HG02798 (cell line): ENCODE measurements around the gene LTA4H.
"Not testable (repeated sequence)": the region's sequence is repeated elsewhere in the genome, so short reads cannot be mapped to it uniquely, and the experiment has no call there.

Experiments used
- ATAC-seq: cut with Tn5 transposase; IDR thresholded peaks from one replicate; pipeline ENCODE4 v1.9.1; 2021; ENCODE audit warnings: mild to moderate bottlenecking; ENCODE audit not compliant: unreplicated experiment, poor library complexity

The LTA4H gene

DNA sequence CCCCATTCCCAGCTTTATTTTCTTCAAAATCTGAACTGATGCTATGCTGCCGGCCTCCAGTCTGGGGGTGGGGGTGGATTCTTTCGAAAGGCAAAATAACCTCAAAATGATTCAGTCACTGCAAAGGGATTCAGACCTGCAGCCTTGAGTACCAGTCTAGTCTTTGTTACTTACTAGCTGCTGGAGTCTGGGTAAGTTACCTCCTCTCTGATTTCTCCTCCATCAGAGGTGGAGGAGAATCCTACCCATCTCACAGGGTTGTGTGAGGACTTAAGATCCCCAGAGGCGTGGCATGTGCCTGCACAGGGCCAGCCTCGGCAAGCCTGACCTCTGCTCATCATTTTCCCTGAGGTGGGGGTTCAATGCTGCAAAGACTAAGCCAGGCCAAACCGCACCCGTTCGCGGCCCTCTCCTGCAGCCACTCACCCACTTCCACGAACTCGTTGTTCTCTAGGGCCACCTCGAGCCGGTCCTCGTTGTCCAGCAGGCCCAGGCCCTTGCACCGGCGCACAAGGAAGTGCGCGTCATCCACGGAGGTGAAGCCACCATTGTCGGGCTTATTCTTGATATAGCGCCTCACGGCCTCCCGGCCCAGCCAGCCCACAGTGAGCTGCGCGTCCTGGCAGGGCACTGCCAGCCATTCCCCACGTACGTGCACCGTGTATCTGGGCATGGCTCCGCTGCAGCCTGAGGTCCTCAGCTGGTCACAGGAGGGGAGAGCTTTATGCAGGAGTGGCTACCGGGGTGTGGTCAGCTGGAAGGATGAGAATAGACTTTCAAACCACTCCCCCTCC lies 40.0 kb downstream of the LTA4H start:
- ATAC-seq: no peak

- ATAC-seq: no peak
Measured at GRCh38 chr12:95994476-95994875, 40.9 kb downstream of the LTA4H start.

- no peak for ATAC-seq
Measured at GRCh38 chr12:95993907-95994306, 41.5 kb downstream of the LTA4H start.

DNA sequence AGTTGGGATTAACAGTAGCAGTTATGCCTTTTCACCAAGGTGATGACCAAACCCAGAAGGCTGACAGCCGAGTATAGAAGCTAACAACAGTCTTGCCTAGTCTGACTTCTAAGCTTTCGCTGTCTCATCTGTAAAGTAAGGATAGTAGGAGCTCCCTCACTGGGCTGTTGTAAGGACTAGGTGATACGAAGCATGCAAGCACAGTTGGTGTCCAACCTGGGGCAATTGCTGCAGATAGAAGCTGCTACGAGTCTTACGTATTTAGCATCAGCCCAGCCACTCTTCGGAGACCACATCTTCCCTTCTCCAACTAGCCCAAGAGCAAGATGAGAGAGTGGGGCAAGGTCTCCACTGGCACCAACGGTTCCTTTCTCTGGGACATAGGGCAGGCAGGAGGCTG lies 45.3 kb downstream of the LTA4H start:
- no peak for ATAC-seq

DNA sequence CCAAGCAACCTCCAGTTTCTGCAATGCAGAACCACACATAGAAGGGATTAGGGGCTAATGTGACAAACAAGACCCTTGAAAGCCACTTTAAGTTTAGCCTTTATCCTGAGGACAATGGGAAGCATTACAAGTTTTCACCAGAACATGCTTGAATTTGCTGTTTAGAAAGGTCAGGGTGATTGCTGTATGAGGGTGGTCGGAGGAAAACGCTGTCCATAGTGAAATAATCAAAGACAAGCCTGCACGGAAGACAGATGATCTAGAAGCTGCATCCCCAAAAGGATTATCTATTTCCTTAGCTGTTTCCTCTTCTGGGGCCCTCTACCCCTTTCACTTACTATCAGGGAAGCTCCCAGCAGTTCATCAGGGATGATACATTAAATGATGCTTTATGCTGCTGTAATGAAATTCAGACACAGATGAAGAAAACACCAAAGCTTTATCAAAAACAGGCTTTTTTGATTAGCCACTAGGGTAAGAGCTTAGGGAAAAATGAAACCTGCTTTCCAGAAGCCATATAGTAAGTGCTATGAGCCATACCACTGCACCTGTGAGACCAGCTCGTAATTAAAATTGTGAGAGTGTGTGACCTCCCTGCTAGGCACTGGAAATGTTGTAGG lies 45.8 kb downstream of the LTA4H start:
- no peak for ATAC-seq

DNA sequence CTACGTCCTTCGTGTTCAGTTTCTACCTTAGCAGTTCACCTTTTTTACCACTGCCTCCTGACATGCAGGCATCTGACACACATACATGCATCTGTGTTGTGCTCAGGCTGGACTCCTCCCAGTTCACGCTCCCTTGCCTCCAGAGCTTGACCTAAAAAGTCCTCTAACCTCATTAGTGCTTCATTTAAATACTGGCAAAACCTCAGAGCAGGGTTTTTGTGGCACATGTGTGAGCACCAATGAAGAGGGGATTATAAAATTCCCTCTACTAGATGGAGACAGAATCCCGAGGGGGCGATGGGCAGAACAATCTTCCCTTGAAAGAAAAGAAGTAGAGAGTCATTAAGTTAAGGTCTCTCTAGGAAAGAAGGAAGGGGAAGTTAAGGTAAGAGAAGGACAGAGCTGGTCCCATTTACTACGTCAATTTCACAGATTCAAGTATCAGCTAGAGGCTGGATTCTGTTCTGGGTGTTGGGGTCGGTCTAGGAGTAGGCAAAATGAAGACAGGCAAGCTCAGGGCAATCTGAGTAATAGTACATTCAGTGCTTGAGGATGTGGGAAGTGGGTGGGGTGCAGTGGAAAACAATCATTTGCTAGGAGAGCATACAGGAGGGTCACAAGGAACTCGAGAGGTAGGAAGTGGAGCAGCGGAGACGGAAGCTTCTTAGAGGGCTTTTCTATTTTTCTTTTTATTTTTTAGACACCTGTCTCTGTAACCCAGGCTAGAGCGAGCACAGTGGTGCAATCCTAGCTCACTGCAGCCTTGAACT lies 46.7 kb downstream of the LTA4H start:
- no peak for ATAC-seq

DNA sequence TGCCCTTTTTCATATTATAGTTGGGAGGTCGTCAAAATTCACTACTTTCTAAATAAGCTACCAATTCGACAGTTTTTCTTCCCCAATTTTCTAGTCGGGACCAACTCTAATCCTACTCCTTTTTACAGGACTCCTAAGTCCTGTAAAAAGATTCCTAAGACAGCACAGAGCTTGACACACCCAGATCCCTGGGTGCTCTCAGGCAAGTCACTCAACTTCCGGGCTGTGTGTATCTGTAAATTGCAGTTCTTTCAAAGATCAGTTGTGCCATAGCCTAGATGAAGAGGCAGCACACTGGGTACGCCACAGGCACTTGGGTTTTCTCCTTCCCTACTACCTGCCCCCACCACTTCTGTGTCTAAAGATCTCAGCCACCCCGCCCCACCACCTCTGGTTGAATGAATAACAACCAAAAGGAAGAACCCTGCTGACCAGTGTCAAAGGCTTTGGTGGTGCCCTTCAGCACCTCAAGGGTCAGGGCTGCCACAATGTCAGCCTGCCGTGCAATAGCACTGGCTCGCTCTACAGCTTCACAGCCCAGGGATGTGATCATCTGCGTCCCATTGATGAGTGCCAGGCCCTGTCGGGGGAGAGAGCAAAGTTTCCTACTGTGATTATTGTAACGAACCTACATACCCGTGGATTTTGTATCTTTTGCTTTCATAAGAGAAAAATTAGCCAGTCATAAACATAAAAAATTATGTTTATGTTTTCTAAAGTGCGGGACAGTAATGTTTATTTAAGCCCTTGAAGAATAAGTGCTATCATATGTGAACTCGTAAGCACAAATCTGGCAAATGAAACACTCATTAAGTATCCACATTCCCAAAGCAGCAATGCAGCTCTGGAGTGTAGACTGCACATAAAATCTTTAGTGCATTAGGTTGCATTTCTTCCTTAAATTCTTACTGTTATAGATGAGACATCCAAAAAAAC lies 48.5 kb downstream of the LTA4H start:
- no peak for ATAC-seq

- no peak for ATAC-seq
Measured at GRCh38 chr12:95984682-95985081, 50.7 kb downstream of the LTA4H start.

GRCh38 chr12:95982602-95983001 lies 52.8 kb downstream of the LTA4H start:
- ATAC-seq: no peak

GRCh38 chr12:95980437-95980836 lies 55.0 kb downstream of the LTA4H start:
- no peak for ATAC-seq

DNA sequence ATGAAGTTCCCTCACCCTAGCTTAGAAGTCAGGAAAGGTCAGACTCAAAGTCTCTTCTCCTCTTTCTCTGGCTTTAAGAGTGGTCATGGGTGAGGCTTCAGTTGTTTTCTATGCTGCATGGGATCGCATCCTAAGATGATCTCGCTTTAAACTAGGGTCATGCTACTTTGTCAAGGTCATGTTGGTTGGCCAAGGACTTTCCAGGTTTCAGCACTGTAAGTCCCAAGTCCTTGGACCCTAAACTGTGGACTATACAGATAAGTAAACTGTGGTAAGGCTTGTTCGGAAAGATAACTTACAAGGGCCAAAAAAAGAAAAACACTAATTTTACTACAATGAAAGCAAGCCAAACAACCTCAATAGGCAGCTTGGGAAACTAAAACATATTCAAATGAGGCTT lies 56.6 kb downstream of the LTA4H start:
- no peak for ATAC-seq

DNA sequence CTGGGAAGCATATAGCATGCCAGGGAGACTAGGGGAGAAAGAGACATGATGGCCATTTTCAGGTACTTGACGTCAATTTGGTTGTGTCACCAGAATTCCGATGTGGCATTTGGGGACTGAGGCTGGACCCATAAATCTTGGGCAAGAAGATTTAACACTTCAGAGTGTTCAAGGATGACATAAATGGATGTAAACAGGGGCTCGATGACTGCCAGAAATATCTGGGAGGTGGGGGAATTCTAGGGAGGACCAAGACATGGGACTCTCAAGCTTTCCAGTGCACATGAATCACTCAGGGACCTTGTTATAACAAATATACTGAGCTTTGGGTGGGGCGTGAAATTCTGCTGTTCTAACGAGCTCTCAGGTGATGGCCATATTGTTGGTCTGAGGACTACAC lies 57.0 kb downstream of the LTA4H start:
- no peak for ATAC-seq

DNA sequence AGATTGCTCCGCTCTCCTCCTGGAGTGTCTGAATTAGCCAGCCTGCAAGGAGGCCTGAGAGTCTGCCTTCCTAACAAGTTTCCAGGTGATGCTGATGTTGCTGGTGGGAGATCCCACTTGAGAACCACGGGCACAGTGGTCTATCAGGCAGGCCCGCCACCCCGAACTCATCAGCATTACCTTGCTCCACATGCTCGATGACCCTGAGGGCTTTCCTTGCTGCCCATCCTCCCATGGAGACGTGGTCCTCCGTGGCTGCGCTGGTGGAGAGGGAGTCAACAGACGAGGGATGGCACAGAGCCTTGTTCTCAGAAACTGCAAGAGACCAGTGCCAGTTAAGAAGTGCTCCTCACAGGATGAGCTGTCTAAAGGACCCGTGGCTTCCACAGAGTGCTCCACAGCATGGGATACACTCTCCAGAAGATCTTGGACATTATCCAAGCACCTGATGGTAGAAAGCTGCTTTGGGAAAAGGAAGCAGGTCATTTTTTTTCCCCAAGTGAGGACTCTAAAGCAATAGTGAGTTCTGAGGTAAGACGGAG lies 57.6 kb downstream of the LTA4H start:
- ATAC-seq: no peak

DNA sequence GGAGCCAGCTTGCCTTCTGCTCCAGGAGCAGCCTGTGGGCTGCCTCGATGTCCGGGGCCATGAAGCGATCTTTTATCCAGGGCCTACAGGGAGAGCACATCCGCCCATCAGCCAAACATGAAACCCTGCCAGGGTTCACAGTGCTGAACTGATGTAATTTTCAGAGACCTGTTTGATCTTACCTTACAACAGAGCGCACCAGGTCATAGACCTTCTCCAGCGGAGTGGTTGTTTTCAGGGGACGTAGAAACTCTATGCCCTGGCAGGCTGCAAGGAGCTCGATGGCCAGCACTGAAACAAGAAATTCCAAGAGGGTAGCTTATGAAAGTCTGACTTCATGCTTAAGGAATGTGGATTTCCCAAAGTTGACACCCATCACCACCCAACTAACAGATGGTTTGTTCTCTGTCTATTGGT lies 59.0 kb downstream of the LTA4H start:
- ATAC-seq: no peak

DNA sequence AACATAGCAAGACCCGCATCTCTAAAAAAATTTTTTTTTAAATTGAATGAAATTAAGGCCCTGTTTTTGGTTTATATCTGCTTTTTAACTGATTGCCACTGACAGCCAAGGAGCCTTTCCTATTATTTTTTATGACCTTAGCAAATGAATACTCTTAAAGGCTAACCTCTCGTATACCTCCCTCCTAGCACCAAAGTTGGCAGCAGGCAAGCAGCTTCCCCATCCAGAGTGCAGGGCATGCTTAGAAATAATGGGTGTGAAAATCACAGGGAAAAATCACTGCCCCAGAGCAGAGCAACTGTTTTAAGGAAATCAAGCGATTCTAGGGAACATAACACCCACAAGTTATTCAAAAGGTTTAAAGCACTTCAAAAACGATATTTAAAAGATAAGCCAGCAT lies 59.9 kb downstream of the LTA4H start:
- no peak for ATAC-seq

- no peak for ATAC-seq
Measured at GRCh38 chr12:95974358-95974757, 61.0 kb downstream of the LTA4H start.

DNA sequence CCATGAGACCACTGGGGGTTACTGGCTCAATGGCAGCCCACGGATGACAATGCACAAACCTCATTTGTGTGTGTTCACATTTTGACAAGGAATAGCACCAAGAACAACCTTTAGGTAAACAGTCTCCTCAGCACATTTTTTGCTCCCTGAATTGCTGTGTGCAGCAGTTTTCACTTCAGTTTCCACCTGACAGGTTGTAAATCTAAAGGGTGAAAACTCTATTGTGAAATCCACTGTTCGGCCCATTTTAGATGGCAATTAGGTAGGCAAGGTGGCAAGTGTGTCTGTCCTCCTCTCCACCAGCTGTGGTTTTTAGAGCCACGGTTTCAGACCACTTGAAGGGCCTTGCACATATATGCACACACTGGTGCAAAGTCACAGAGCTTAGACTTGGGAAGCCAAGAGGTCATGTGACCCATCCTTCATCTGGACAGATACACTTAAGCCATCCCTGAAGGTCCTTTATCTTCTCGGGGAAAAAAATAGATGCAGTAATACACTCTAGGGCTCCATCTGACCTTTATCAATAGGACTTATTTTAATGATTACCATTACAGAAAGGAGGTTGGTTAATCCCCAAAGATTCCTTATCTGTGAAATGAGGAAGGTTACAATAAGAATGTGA lies 62.4 kb downstream of the LTA4H start:
- no peak for ATAC-seq

GRCh38 chr12:95970905-95971304 lies 64.5 kb downstream of the LTA4H start:
- no peak for ATAC-seq

DNA sequence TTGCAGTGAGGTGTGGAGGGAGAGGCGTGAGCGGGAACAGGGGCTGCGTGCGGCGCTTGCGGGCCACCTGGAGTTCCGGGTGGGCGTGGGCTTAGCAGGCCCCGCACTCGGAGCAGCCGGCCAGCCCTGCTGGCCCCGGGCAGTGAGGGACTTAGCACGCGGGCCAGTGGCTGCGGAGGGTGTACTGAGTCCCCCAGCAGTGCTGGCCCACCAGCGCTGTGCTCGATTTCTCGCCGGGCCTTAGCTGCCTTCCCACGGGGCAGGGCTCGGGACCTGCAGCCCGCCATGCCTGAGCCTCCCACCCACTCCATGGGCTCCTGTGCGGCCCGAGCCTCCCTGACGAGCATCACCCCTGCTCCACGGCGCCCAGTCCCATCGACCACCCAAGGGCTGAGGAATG lies 66.3 kb downstream of the LTA4H start:
- not testable (repeated sequence) for ATAC-seq

GRCh38 chr12:95967301-95967700 lies 68.1 kb downstream of the LTA4H start:
- ATAC-seq: no peak
